Fibroblast of villous mesenchyme (primary cell): ENCODE results near the gene FAM168A. TPM values are rescaled to one million over a fixed set of nuclear protein-coding genes. Genes with fewer than 3 reads are reported as not detected.

Experiments
- DNase-seq: peaks from one replicate; pipeline ENCODE4 v3.0.0-alpha.2; 2010; ENCODE audit warnings: low read depth
- H3K4me3 ChIP-seq: 2 replicates; pipeline ENCODE4 v1.5.1; 2011; ENCODE audit warnings: low read depth, mild to moderate bottlenecking, low read length
- total RNA-seq: library from RNA; depleted of rRNA; stranded (reverse); fragments of >200 nt; gene quantifications from 2 replicates; pipeline ENCODE4 v1.2.3, GENCODE V29; 2012
- TF ChIP-seq, protein P1 (sequence below): IDR thresholded peaks from 2 replicates; pipeline ENCODE4 v1.5.1; 2012; ENCODE audit warnings: low read depth, mild to moderate bottlenecking, low read length; ENCODE audit not compliant: insufficient read depth

Gene FAM168A
- total RNA-seq, 1 donor = 22.5 TPM

DNA sequence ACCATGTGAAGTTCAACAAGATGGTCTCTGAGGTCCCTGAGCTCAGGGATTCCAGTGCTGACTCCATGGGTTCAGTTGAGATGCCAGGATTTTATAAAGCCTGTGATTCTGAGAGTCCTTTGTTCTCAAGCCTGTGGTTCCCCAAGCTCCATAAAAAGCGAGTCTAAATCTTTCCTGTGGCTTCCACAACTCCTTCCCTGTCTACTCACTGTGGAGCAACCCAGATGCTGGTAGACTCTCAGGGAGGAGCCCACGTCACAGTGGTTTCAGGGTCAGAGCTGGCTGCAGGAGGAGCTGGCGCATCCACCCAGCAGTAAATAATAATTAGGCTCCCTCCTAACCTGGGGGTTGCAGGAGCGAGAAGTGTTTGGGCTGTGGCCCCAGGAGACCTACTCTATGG lies 223.8 kb downstream of the FAM168A start:
- no peak overlapping the region for H3K4me3 ChIP-seq
- DNase-seq = peak; percentile 53
- TF ChIP-seq, protein P1, sequence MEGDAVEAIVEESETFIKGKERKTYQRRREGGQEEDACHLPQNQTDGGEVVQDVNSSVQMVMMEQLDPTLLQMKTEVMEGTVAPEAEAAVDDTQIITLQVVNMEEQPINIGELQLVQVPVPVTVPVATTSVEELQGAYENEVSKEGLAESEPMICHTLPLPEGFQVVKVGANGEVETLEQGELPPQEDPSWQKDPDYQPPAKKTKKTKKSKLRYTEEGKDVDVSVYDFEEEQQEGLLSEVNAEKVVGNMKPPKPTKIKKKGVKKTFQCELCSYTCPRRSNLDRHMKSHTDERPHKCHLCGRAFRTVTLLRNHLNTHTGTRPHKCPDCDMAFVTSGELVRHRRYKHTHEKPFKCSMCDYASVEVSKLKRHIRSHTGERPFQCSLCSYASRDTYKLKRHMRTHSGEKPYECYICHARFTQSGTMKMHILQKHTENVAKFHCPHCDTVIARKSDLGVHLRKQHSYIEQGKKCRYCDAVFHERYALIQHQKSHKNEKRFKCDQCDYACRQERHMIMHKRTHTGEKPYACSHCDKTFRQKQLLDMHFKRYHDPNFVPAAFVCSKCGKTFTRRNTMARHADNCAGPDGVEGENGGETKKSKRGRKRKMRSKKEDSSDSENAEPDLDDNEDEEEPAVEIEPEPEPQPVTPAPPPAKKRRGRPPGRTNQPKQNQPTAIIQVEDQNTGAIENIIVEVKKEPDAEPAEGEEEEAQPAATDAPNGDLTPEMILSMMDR = no peak

DNA sequence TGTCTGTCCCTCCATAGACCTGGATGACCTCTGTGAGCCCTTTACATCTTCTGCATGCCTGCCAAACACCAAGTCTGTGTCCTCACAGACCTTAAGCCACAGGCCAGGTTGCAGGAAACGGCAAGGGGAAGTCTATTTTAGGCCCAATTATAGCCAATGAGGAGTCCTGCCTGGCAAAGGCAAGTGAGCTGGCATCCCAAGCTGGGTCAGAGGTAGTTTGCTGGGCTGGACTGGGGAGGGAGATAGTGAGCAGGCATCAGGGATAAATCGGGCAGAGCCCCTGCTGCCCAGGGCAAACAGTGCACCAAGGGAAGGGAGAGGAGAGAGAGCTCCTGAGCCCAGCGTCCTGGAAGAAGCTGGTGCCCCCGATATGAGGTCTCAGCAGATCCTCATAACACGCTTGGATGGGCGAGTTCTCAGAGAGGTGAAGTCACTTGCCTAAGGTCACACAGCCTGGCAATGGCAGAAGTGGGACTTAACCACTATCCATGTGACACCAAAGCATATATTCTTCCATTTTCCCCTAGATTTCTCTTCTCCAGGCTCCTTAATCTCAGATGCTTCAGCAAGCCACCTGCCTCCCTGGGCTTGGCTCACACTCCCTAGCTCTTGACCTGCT lies 225.4 kb downstream of the FAM168A start:
- DNase-seq = peak; percentile 15
- no peak overlapping the region for H3K4me3 ChIP-seq
- TF ChIP-seq, protein P1 = no peak

DNA sequence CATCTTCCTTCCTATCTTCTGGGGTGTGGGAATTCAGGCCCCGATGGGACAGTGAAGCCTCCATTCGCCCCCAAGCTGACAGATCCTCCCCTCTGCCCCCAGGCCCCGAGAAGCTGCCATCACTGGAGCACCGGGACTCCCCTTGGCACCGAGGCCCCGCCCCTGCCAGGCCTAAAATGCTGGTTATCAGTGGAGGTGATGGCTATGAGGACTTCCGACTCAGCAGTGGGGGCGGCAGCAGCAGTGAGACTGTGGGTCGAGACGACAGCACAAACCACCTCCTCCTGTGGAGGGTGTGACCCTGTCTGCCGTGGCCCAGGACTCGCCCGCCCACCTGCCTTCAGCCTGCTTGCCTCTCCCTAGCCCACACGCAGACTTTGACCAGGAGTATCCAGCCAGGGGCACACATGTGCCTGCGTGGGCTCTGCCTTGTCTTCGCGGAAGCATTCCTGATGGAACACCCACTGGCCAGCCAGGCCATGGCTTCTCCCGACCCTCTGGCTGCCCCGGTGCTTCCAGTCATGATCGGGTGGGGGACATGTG lies 230.4 kb downstream of the FAM168A start:
- TF ChIP-seq, protein P1 = no peak
- no peak overlapping the region for H3K4me3 ChIP-seq
- no peak for DNase-seq

DNA sequence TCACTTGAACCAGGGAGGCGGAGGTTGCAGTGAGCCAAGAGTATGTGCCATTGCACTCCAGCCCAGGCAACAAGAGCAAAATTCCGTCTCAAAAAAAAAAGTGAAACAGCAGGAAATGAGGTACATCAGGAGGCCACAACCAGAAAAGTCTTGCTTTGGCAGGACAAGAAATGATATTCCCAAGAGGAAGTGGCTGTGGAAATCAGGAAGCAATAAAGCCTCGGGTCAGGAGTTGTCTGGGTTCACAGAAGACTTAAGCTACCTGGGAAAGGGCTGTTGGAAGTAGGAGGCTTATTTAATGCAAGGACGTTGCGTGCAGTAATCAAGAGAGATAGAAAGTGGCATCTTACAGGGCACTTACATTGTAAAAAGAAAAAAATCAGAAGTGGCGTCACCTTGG lies 231.0 kb downstream of the FAM168A start:
- no peak for DNase-seq
- TF ChIP-seq, protein P1 = no peak
- no peak overlapping the region for H3K4me3 ChIP-seq

GRCh38 chr11:73366265-73366610 lies 231.7 kb downstream of the FAM168A start:
- H3K4me3 ChIP-seq = no peak overlapping the region
- DNase-seq = no peak
- TF ChIP-seq, protein P1 = no peak

DNA sequence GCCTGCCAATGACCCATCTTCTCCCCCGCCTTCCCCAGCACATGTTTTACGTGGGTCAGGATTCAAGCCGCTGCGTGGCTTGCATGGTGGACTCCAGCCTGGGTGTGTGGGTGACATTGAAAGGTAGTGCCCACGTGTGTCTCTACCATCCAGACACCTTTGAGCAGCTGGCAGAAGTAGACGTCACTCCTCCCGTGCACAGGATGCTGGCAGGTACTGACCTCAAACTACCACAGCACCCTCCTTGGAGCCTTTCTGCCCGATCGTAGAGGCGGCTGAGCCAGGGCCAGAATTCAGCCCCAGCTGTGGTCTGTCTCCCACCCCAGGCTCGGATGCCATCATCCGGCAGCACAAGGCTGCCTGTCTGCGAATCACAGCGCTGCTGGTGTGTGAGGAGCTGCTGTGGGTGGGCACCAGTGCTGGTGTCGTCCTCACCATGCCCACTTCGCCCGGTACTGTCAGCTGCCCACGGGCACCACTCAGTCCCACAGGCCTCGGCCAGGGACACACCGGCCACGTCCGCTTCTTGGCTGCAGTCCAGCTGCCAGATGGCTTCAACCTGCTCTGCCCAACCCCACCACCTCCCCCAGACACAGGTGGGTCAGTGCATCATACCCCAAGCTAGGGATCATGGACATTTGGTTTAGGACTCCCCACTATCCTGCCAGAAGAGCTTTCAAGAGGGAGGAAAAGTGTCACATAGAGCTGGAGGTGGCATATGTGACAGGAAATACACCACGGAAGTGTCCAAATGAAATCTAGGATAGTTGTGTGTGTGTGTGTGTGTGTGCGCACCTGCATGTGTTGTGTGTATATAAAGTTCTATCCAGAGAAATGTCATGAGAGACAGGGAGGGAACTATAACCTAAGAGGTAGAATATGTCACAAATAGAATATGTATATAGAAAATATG lies 232.3 kb downstream of the FAM168A start:
- TF ChIP-seq, protein P1 = no peak
- DNase-seq = no peak
- no peak overlapping the region for H3K4me3 ChIP-seq
